IPS-11a (cell line): ENCODE data around the gene ATL1.
A peak's percentile ranks its signal among the peaks of the same experiment; 100 is the strongest.

Source experiments
- H3K4me3 ChIP-seq: one replicate; pipeline ENCODE4 v1.5.1; 2013; ENCODE audit warnings: low read depth, low read length, control low read depth

The ATL1 gene

GRCh38 chr14:50559990-50560930, at the start of gene ATL1:
Gene ATL1 (plus strand): TSS chr14:50560145. CDS start chr14:50560266, 121 bp downstream.
- H3K4me3 ChIP-seq, result peak within 1 kb of the TSS; percentile 73

GRCh38 chr14:50510157-50510556, 49.8 kb upstream of the ATL1 start:
- no peak overlapping the region for H3K4me3 ChIP-seq

GRCh38 chr14:50512463-50512862, 47.5 kb upstream of the ATL1 start:
- no peak overlapping the region for H3K4me3 ChIP-seq

- H3K4me3 ChIP-seq, result no peak overlapping the region
These were observed 43.9 kb upstream of the ATL1 start for GRCh38 chr14:50516091-50516490.

- no peak overlapping the region for H3K4me3 ChIP-seq
These were observed 38.8 kb upstream of the ATL1 start for GRCh38 chr14:50520947-50521815.

GRCh38 chr14:50521912-50522341, 38.0 kb upstream of the ATL1 start:
- no peak overlapping the region for H3K4me3 ChIP-seq

- H3K4me3 ChIP-seq, result no peak overlapping the region
These were observed 36.5 kb upstream of the ATL1 start for GRCh38 chr14:50523271-50524041.

- H3K4me3 ChIP-seq, result no peak overlapping the region
These were observed 35.9 kb upstream of the ATL1 start for GRCh38 chr14:50524060-50524459.

GRCh38 chr14:50524731-50525515, 35.0 kb upstream of the ATL1 start:
- no peak overlapping the region for H3K4me3 ChIP-seq

GRCh38 chr14:50528000-50528399, 31.9 kb upstream of the ATL1 start:
- no peak overlapping the region for H3K4me3 ChIP-seq

GRCh38 chr14:50529288-50530179, 30.4 kb upstream of the ATL1 start:
- H3K4me3 ChIP-seq, result no peak overlapping the region

- no peak overlapping the region for H3K4me3 ChIP-seq
These were observed 29.6 kb upstream of the ATL1 start for GRCh38 chr14:50530358-50530757.

GRCh38 chr14:50530794-50531365, 29.1 kb upstream of the ATL1 start:
- H3K4me3 ChIP-seq, result peak overlapping the region; percentile 91

- H3K4me3 ChIP-seq, result peak overlapping the region; percentile 91
These were observed 28.1 kb upstream of the ATL1 start for GRCh38 chr14:50531595-50532501.

GRCh38 chr14:50532502-50533240, 27.3 kb upstream of the ATL1 start, which contains the start of gene MAP4K5:
Gene MAP4K5 (minus strand): TSS chr14:50532569. CDS start chr14:50532049, 520 bp downstream.
- H3K4me3 ChIP-seq, result peak within 1 kb of the TSS; percentile 91

GRCh38 chr14:50533241-50533705, 26.7 kb upstream of the ATL1 start:
- peak overlapping the region; percentile 91 for H3K4me3 ChIP-seq

GRCh38 chr14:50533806-50534205, 26.1 kb upstream of the ATL1 start:
- H3K4me3 ChIP-seq, result no peak overlapping the region
